Stimulated activated CD8-positive, alpha-beta memory T cell treated with anti-CD3 and anti-CD28 coated beads, Interleukin-4, amount 100 ng/mL, for 24 hours (primary cell): ENCODE data around the gene PRIMA1.

Source experiments
- DNase-seq: peaks from one replicate; pipeline ENCODE4 v3.0.0-alpha.2; 2020; ENCODE audit warnings: low read depth

The PRIMA1 gene

DNA sequence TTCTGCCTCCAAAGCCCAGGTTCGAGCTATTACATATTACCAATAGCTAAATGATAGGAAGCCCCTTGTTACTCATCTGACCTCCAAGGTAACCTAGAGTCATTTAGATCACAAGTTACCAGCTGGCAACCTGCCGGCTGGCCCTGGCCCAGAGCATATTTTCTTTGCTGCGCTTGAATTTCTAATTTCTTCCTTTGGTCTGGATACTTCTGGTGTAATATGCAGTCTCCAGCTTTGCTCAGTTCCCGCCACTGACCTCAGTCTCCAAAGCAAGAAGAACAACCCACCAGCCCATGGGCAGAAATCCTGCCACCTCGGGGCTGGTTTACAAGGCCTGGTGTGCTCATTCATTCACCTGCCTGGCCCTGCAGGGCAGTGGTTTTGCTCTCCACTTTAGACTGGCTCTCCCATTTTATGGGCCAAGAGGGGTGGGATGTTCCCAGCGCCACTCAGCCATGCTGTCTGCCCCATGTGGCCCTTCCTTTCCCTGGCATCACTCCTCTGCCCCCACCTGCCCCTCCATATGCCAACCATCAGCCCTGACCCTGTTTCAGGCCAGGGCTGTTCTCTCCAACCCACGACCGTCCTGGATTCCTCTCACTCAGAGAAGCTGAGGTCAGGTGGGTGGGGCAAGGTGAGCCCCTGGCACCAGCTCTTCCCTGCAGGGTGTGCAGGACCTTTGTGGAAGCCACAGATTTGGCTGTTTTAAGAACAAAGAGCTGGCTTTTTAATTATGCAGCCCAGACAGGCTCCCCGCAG, 76.0 kb downstream of the PRIMA1 start:
- DNase-seq: no peak

- no peak for DNase-seq
These were observed 79.0 kb downstream of the PRIMA1 start for GRCh38 chr14:93709249-93709648.

DNA sequence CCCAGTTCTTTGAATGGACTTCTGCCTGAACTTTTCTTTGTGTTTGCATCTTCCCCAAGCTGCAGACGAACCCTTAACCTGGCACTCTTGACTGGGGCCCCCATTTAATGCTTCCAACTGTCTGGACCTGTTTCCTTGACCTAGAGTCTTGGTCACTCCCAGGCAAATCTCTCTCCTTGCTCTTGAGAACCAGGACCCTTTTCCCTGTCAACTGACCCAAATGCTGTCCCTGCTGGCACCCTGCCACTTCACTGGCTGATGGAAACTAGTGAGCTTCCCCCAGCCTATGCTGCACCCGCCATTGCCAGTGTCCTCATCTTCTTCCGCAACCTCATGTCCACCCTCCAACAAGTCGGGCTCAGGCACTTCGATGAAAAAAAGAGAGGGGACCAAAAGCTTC, 79.5 kb downstream of the PRIMA1 start:
- no peak for DNase-seq

DNA sequence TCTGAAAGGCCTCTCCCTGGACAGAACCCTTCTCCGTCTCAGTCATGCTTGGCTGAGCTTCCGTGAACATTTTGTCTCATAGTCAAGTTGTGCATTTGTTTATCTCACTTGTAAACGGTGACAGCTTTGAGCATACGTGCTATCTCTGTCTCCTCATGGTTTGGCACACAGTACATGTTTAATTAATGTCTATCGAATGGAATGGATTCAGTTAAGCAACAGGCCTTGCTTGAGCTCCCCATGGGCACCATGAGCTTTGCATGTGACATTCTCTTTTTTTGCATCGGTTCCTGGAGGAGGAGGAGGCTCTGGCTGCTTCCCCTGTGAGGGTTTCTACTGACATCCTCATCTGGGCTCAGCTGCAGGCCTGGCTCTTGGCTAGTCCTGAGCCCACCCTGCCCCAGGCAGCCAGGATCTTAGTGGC, 80.0 kb downstream of the PRIMA1 start:
- no peak for DNase-seq

GRCh38 chr14:93707475-93707874, 80.8 kb downstream of the PRIMA1 start:
- no peak for DNase-seq

DNA sequence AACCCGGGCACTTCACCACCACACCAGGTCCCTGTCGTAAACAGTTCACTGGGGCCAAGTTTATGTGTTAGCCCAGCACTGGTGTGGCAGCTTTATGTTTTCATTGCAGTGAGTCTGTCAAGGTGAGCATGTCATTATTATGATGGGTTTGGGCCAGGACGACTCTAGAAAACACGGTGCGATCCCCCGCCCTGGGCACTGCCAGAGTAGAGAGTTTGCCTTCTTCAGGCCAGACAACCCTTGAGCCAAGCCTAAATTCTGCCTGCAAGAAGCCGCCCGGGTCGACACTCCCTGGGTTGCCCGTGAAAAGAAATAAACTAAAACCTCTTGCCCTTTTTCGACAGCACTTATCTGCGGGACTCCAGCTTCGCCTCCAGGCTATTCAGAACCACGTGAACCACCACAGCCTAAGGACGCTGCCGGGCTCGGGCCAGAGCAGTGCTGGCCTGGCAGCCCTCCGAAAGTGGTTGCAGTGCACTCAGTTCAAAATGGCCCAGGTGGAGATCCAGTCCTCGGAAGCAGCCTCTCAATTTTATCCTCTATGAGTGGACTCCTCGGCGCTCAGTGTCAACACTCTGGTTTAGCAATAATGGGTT, 81.8 kb downstream of the PRIMA1 start:
- no peak for DNase-seq

DNA sequence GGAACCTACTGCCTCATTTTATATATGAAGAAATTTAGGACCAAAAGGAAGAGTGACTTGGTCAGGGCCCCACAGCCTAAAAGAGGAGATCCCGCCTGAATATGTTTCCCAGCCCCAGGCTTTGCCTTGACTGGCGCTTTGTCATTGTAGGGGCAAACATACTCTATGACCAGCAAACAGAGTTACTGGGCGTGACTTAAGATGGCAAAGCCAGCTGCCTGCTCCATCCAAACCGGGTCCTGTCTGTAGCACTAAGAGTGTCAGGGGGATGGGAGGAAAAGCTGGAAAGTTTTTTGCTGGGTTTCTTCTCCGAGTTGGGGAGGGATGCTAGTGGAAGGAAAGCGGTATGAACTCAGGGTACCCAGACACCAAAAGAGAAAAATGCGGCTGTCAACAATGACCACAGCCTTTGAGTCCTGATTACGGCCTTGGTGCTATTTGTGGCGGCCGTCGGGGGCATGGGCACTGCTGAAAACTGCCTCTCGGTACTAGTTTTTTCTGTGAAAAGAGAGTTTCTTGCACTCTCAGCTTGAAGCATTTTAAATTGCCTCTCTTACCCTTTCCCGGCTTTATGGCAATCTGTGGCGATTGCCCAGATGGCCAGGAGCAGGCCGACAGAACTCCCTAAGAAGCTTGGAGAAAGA, 82.7 kb downstream of the PRIMA1 start:
- no peak for DNase-seq

DNA sequence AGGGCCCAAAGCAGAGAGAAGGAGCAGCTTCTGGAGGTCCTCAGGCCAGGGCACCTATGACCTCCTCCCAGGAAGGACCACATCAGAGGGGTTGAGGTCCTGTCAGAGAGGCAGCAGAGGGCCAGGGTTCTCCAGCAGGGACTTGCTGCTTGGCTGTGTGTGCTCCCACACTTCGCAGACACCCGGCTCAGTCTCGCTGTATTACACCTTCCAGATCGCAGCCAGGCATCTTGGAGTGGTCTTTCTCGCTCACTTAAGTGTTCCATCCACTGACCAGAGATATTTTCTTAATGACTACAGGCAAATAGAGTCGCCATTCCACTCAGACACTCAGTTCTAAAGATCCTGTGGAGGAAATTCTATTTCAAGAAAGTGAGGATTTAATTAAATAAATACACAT, 84.3 kb downstream of the PRIMA1 start:
- DNase-seq: no peak

- DNase-seq: no peak
These were observed 85.3 kb downstream of the PRIMA1 start for GRCh38 chr14:93702946-93703345.

DNA sequence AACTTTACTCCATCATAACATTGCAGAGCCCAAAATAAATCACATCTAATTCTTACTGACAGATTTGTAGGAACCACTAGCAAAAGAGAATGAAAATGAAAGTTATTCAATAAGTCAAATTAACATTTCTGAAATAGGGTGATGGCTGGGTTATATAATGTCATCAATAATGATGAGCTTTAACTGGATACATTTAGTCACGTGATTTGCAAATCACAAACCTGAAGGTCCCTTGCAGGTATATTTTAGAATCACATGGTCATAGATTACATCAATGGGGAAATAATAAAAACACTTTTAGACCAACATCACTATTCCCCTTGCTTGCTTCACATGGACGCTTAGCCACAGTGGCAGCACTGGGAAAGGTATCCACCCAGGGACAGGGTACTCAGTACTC, 86.7 kb downstream of the PRIMA1 start:
- no peak for DNase-seq

DNA sequence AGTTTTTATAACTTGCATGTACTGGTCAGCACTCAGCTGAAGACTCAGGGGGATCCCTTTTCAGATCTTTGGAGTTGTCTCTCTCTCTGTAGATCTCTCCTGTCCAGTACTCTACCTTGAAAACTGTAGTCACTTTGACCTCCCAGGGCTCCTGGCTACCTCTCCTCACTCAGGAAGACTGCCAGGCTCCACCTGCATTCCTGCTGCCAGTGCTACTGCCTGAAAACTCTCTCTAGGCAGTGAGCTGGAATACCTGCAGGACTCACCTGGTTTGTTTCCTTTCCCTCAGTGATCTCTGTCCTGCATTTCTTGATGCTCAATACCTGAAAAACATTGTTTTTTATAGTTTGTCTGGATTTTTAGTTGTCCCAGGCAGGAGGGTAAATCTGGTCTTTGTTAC, 87.4 kb downstream of the PRIMA1 start:
- no peak for DNase-seq

- DNase-seq: no peak
These were observed 94.4 kb downstream of the PRIMA1 start for GRCh38 chr14:93693914-93694313.

- DNase-seq: no peak
These were observed 97.1 kb downstream of the PRIMA1 start for GRCh38 chr14:93691042-93691780.

GRCh38 chr14:93690146-93690545, 98.1 kb downstream of the PRIMA1 start:
- DNase-seq: no peak

DNA sequence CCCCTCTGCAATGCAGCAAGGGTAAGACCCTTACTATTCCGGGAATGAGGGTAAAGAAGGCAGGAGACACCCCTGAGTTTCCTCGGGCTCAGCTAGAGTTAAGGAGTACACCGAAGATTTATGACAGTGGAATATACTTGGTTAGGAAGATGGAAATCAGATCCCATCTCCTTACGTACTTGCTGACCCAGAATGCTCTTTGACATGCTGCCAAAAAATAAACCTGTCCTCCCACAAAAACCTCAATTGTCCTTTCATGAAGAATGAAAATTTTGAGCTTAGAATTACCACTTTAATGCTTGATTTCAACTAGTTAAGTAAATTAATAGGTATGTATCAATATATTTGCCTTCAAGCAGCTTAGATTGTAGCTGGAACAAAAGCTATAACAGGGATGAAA, 99.5 kb downstream of the PRIMA1 start:
- DNase-seq: no peak

GRCh38 chr14:93688239-93688666, 100.0 kb downstream of the PRIMA1 start:
- no peak for DNase-seq

GRCh38 chr14:93686268-93686667, 102.0 kb downstream of the PRIMA1 start:
- no peak for DNase-seq

- DNase-seq: no peak
These were observed 103.0 kb downstream of the PRIMA1 start for GRCh38 chr14:93685121-93685895.

GRCh38 chr14:93683226-93683625, 105.1 kb downstream of the PRIMA1 start:
- no peak for DNase-seq

DNA sequence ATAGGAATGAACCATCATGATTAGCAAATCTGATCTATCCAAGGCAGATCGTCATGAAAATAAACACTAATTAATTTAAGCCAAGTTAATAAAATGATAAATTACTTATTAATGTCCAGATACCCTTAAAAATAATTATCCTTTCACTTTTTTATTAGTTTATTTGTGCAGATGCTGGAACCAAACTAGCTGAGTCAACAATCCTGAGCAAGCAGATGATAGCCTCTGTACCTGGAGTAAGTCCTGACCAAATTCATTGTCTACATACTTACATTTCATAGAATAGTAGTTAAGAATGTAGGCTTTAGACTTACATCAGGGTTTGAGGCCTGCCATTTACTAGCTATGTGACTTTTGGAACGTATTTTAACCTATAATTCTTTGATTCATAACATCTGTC, 105.8 kb downstream of the PRIMA1 start:
- DNase-seq: no peak

- no peak for DNase-seq
These were observed 111.8 kb downstream of the PRIMA1 start for GRCh38 chr14:93676416-93676958.

DNA sequence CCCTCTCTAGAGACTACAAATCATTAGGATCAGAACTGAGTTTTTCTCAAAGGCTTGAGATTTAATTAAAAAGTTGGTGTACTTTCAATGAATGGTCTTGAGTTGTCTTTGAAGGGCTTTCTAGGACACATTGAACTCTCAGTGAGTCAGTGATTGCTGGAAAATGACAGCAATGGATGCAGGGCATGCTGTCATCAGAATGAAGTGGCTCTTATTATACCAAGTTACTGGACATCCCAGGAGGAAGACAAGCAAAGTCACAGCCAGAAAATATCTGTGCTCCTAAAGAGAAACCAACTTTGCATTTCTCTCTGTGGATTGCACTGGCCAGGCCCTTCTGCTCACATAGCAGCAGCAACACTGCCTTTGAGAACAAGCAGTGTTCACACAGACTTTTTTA, 112.6 kb downstream of the PRIMA1 start:
- DNase-seq: no peak
